ENCODE measurements around the gene PCAT7. TPM values are rescaled to one million over a fixed set of nuclear protein-coding genes. Genes with fewer than 3 reads are reported as not detected.

PCAT7 gene
- polyA plus RNA-seq, 1 donor: 0.84 TPM

Other genes with a start within 250 kb of the PCAT7 start
- gene NUTM2F, start 226.4 kb upstream of the PCAT7 start, polyA plus RNA-seq: not detected
- 0.25 TPM for gene FBP2, start 38.7 kb downstream of the PCAT7 start, polyA plus RNA-seq
- gene FBP1, start 84.4 kb downstream of the PCAT7 start, polyA plus RNA-seq: 259 TPM
- 44.3 TPM for gene AOPEP, start 171.6 kb downstream of the PCAT7 start, polyA plus RNA-seq

Data from large intestine (tissue), 1 donor.